ENCODE measurements around the gene SEMA5A. TPM values are rescaled to one million over a fixed set of nuclear protein-coding genes. Genes with fewer than 3 reads are reported as not detected.

The SEMA5A gene
- total RNA-seq, 1 experiment from 2014 or later = not detected

- H3K4me3 ChIP-seq = no peak overlapping the region
- H3K9me3 ChIP-seq (replicated peaks) = no peaks in the 10 kb centered on the region
- H3K4me1 ChIP-seq = no peaks in the 10 kb centered on the region
- no peak for DNase-seq
- no peaks in the 10 kb centered on the region for H3K36me3 ChIP-seq
- H3K27me3 ChIP-seq = no peaks in the 10 kb centered on the region
- H3K27ac ChIP-seq = no peak overlapping the region
Observed at GRCh38 chr5:9189681-9190080, 356.2 kb downstream of the SEMA5A start.

- Histone ChIP-seq H3K27me3 (no peaks in the 10 kb centered on the region), H3K4me1 (no peaks in the 10 kb centered on the region), H3K9me3 (replicated peaks) (no peaks in the 10 kb centered on the region), H3K27ac (no peak overlapping the region), H3K36me3 (no peaks in the 10 kb centered on the region), H3K4me3 (no peak overlapping the region)
- no peak for DNase-seq
Observed at GRCh38 chr5:9188956-9189355, 356.9 kb downstream of the SEMA5A start.

GRCh38 chr5:9188131-9188530 is 357.7 kb downstream of the SEMA5A start:
- Histone ChIP-seq H3K27ac (peak overlapping the region; percentile 27; the same call in 1 of the 2 replicates), H3K4me3 (no peak overlapping the region), H3K36me3 (no peaks in the 10 kb centered on the region), H3K9me3 (replicated peaks) (no peaks in the 10 kb centered on the region), H3K27me3 (no peaks in the 10 kb centered on the region), H3K4me1 (no peaks in the 10 kb centered on the region)
- no peak for DNase-seq

- H3K4me1 ChIP-seq = no peaks in the 10 kb centered on the region
- H3K27me3 ChIP-seq = no peaks in the 10 kb centered on the region
- H3K4me3 ChIP-seq = no peak overlapping the region
- H3K9me3 ChIP-seq (replicated peaks) = no peaks in the 10 kb centered on the region
- 0 out of 2 replicates have a peak overlapping the region, but pooled peaks have one; percentile 27 for H3K27ac ChIP-seq
- DNase-seq = peak in 1 of 2 experiments; percentile 23
- no peaks in the 10 kb centered on the region for H3K36me3 ChIP-seq
Observed at GRCh38 chr5:9187614-9188013, 358.3 kb downstream of the SEMA5A start.

- Histone ChIP-seq H3K9me3 (replicated peaks) (no peaks in the 10 kb centered on the region), H3K4me3 (no peak overlapping the region), H3K36me3 (no peaks in the 10 kb centered on the region), H3K27me3 (no peaks in the 10 kb centered on the region), H3K4me1 (no peaks in the 10 kb centered on the region), H3K27ac (no peak overlapping the region)
- no peak for DNase-seq
Observed at GRCh38 chr5:9186069-9186468, 359.8 kb downstream of the SEMA5A start.

GRCh38 chr5:9183992-9184391 is 361.9 kb downstream of the SEMA5A start:
- Histone ChIP-seq H3K4me1 (no peaks in the 10 kb centered on the region), H3K36me3 (no peaks in the 10 kb centered on the region), H3K27me3 (no peaks in the 10 kb centered on the region), H3K27ac (no peak overlapping the region), H3K9me3 (replicated peaks) (no peaks in the 10 kb centered on the region), H3K4me3 (no peak overlapping the region)
- no peak for DNase-seq

GRCh38 chr5:9182899-9183695 is 362.8 kb downstream of the SEMA5A start:
- H3K27ac ChIP-seq = no peak overlapping the region
- DNase-seq = no peak
- no peaks in the 10 kb centered on the region for H3K9me3 ChIP-seq (replicated peaks)
- H3K27me3 ChIP-seq = no peaks in the 10 kb centered on the region
- no peaks in the 10 kb centered on the region for H3K36me3 ChIP-seq
- H3K4me1 ChIP-seq = no peaks in the 10 kb centered on the region
- H3K4me3 ChIP-seq = no peak overlapping the region

- Histone ChIP-seq H3K4me3 (no peak overlapping the region), H3K27ac (no peak overlapping the region), H3K36me3 (no peaks in the 10 kb centered on the region), H3K4me1 (no peaks in the 10 kb centered on the region), H3K9me3 (replicated peaks) (no peaks in the 10 kb centered on the region), H3K27me3 (no peaks in the 10 kb centered on the region)
- DNase-seq = no peak
Observed at GRCh38 chr5:9176641-9177040, 369.2 kb downstream of the SEMA5A start.

GRCh38 chr5:9174446-9174845 is 371.4 kb downstream of the SEMA5A start:
- Histone ChIP-seq H3K36me3 (no peaks in the 10 kb centered on the region), H3K27ac (no peak overlapping the region), H3K4me3 (no peak overlapping the region), H3K9me3 (replicated peaks) (no peaks in the 10 kb centered on the region), H3K4me1 (no peaks in the 10 kb centered on the region), H3K27me3 (no peaks in the 10 kb centered on the region)
- DNase-seq = no peak

- no peak for DNase-seq
- Histone ChIP-seq H3K9me3 (replicated peaks) (no peaks in the 10 kb centered on the region), H3K27me3 (no peaks in the 10 kb centered on the region), H3K27ac (no peak overlapping the region), H3K4me3 (no peak overlapping the region), H3K36me3 (no peaks in the 10 kb centered on the region), H3K4me1 (no peaks in the 10 kb centered on the region)
Observed at GRCh38 chr5:9173281-9174048, 372.4 kb downstream of the SEMA5A start.

- Histone ChIP-seq H3K4me3 (no peak overlapping the region), H3K27ac (no peak overlapping the region), H3K36me3 (no peaks in the 10 kb centered on the region), H3K4me1 (no peaks in the 10 kb centered on the region), H3K27me3 (no peaks in the 10 kb centered on the region), H3K9me3 (replicated peaks) (no peaks in the 10 kb centered on the region)
- no peak for DNase-seq
Observed at GRCh38 chr5:9170026-9170425, 375.8 kb downstream of the SEMA5A start.

- H3K4me3 ChIP-seq = no peak overlapping the region
- H3K36me3 ChIP-seq = no peaks in the 10 kb centered on the region
- DNase-seq = no peak
- H3K27ac ChIP-seq = no peak overlapping the region
- no peaks in the 10 kb centered on the region for H3K27me3 ChIP-seq
- H3K9me3 ChIP-seq (replicated peaks) = no peaks in the 10 kb centered on the region
- no peaks in the 10 kb centered on the region for H3K4me1 ChIP-seq
Observed at GRCh38 chr5:9169557-9169902, 376.3 kb downstream of the SEMA5A start.

- H3K4me1 ChIP-seq = no peaks in the 10 kb centered on the region
Observed at GRCh38 chr5:9168791-9169556, 376.9 kb downstream of the SEMA5A start.

GRCh38 chr5:9166202-9167112 is 379.4 kb downstream of the SEMA5A start:
- Histone ChIP-seq H3K4me3 (no peak overlapping the region), H3K27ac (no peak overlapping the region), H3K4me1 (no peaks in the 10 kb centered on the region), H3K36me3 (no peaks in the 10 kb centered on the region), H3K9me3 (replicated peaks) (no peaks in the 10 kb centered on the region), H3K27me3 (no peaks in the 10 kb centered on the region)
- no peak for DNase-seq

More at GRCh38 chr5:9168791-9169556, 376.9 kb downstream of the SEMA5A start:
- no peak overlapping the region for H3K27ac ChIP-seq
- no peaks in the 10 kb centered on the region for H3K36me3 ChIP-seq
- H3K27me3 ChIP-seq = no peaks in the 10 kb centered on the region
- DNase-seq = no peak
- H3K9me3 ChIP-seq (replicated peaks) = no peaks in the 10 kb centered on the region
- H3K4me3 ChIP-seq = no peak overlapping the region
